8988T (cell line): ENCODE data around the gene CYP1A2.
"Not testable (repeated sequence)": the region's sequence is repeated elsewhere in the genome, so short reads cannot be mapped to it uniquely, and the experiment has no call there.

ENCODE experiments used
- DNase-seq: peaks from one replicate; pipeline ENCODE4 v3.0.0; 2011

The CYP1A2 gene

GRCh38 chr15:74748322-74748946 is at the start of gene CYP1A2:
Gene CYP1A2 (plus strand): TSS chr15:74748845. CDS start chr15:74749739, 894 bp downstream.
- no peak for DNase-seq

- no peak for DNase-seq
Measured at GRCh38 chr15:74709011-74709410, 39.6 kb upstream of the CYP1A2 start.

GRCh38 chr15:74709892-74710291 is 38.8 kb upstream of the CYP1A2 start:
- DNase-seq = no peak

- no peak for DNase-seq
Measured at GRCh38 chr15:74710319-74711094, 38.1 kb upstream of the CYP1A2 start.

- no peak for DNase-seq
Measured at GRCh38 chr15:74712311-74712710, 36.3 kb upstream of the CYP1A2 start.

GRCh38 chr15:74716651-74717050 is 32.0 kb upstream of the CYP1A2 start:
- DNase-seq = no peak

- DNase-seq = no peak
Measured at GRCh38 chr15:74722591-74722990, 26.1 kb upstream of the CYP1A2 start.

GRCh38 chr15:74723187-74723586 is 25.5 kb upstream of the CYP1A2 start:
- no peak for DNase-seq

GRCh38 chr15:74723754-74724334 is 24.8 kb upstream of the CYP1A2 start:
- no peak for DNase-seq

GRCh38 chr15:74724570-74725224 is 23.9 kb upstream of the CYP1A2 start:
- DNase-seq = no peak

- DNase-seq = no peak
Measured at GRCh38 chr15:74725225-74725774, 23.3 kb upstream of the CYP1A2 start, which contains the start of gene CYP1A1. Gene CYP1A1 (minus strand): TSS chr15:74725528. CDS start chr15:74723097, 2,431 bp downstream.

GRCh38 chr15:74725845-74726773 is 22.5 kb upstream of the CYP1A2 start:
- peak; percentile 49 for DNase-seq

GRCh38 chr15:74726774-74727164 is 21.9 kb upstream of the CYP1A2 start:
- no peak for DNase-seq

GRCh38 chr15:74727727-74728126 is 20.9 kb upstream of the CYP1A2 start:
- DNase-seq = no peak

GRCh38 chr15:74728699-74729098 is 19.9 kb upstream of the CYP1A2 start:
- DNase-seq = not testable (repeated sequence)

GRCh38 chr15:74729372-74729771 is 19.3 kb upstream of the CYP1A2 start:
- DNase-seq = not testable (repeated sequence)

GRCh38 chr15:74730619-74731316 is 17.9 kb upstream of the CYP1A2 start:
- no peak for DNase-seq

- no peak for DNase-seq
Measured at GRCh38 chr15:74732846-74733245, 15.8 kb upstream of the CYP1A2 start.

- no peak for DNase-seq
Measured at GRCh38 chr15:74733269-74733668, 15.4 kb upstream of the CYP1A2 start.

- no peak for DNase-seq
Measured at GRCh38 chr15:74735305-74735704, 13.3 kb upstream of the CYP1A2 start.

- not testable (repeated sequence) for DNase-seq
Measured at GRCh38 chr15:74738239-74738638, 10.4 kb upstream of the CYP1A2 start.
